Upper lobe of left lung (tissue), 6 donors: ENCODE measurements around the gene LBX2. TPM values are rescaled to one million over a fixed set of nuclear protein-coding genes. Genes with fewer than 3 reads are reported as not detected.

Experiments used
- ATAC-seq, 2 donors: fragments of 200-7000 bp; cut with Tn5 transposase; one replicate each; pipeline ENCODE4 v1.9.1; 2022; ENCODE audit warnings: mild to moderate bottlenecking in 2 of 2, moderate library complexity in 2 of 2; ENCODE audit not compliant: low FRiP score in 2 of 2
- DNase-seq, 2 donors: peaks; one replicate each; pipeline ENCODE4 v3.0.0-alpha.2; 2019 to 2020
- H3K27ac ChIP-seq, 4 donors: fragments of 200-600 bp; sonication (generic); one replicate each; pipeline ENCODE4 v1.5.1; 2016 to 2019
- H3K27me3 ChIP-seq, 4 donors: fragments of 200-600 bp; sonication (generic); one replicate each; pipeline ENCODE4 v1.5.1; 2017 to 2019
- H3K36me3 ChIP-seq, 4 donors: fragments of 200-600 bp; sonication (generic); one replicate each; pipeline ENCODE4 v1.5.1; 2016 to 2019
- H3K4me1 ChIP-seq, 4 donors: fragments of 200-600 bp; sonication (generic); one replicate each; pipeline ENCODE4 v1.5.1; 2018 to 2019
- H3K4me3 ChIP-seq, 4 donors: fragments of 200-600 bp; sonication (generic); one replicate each; pipeline ENCODE4 v1.5.1; 2017 to 2019; ENCODE audit warnings: mild to moderate bottlenecking in 2 of 4, moderate library complexity in 1 of 4
- H3K9me3 ChIP-seq, 4 donors: fragments of 200-600 bp; sonication (generic); one replicate each; pipeline ENCODE4 v1.5.1; 2018 to 2019
- CTCF ChIP-seq, 6 experiments: fragments of 450-650 bp in 4 of 6; fragments of 200-600 bp in 2 of 6; sonication (generic) in 2 of 6; IDR thresholded peaks; one replicate each; pipeline ENCODE4 v1.5.1; 2016 to 2019; ENCODE audit warnings: antibody characterized with exemption in 6 of 6
- EP300 ChIP-seq, 4 donors: sonication (generic); formaldehyde crosslinking; IDR thresholded peaks; one replicate each; pipeline ENCODE4 v1.5.1; 2017; ENCODE audit warnings: antibody characterized with exemption in 4 of 4, control low read depth in 2 of 4
- POLR2A ChIP-seq, 4 donors: fragments of 450-650 bp; IDR thresholded peaks; one replicate each; pipeline ENCODE4 v1.5.1; 2016 to 2017; ENCODE audit warnings: antibody characterized with exemption in 4 of 4, mild to moderate bottlenecking in 2 of 4
- POLR2AphosphoS5 ChIP-seq, 2 donors: sonication (generic); formaldehyde crosslinking; IDR thresholded peaks; one replicate each; pipeline ENCODE4 v1.5.1; 2017; ENCODE audit warnings: antibody characterized with exemption in 2 of 2
- WGBS, 2 donors: methylation state at CpG; one replicate each; pipeline ENCODE4 v1.1.5; 2017 to 2018; 5-methylcytosine and 5-hydroxymethylcytosine counted together
- total RNA-seq, 6 donors: library from RNA; depleted of rRNA in 4 of 6; stranded (reverse); fragments of >200 nt in 4 of 6; gene quantifications; one replicate each; pipeline versions ENCODE4 v1.1.0 to v1.2.1, GENCODE V29; 2016 to 2021
- donor health status: DM: no; HTN: no; CAD: no; lungs with moderate emphysema.
- donor health status: DM: no; HTN: yes; CAD: no; lungs with severe emphysema.

The LBX2 gene
- total RNA-seq, 6 donors from 2014 or later: 1.3 to 8.4 (median 2.4) TPM

- TF ChIP-seq EP300 (IDR thresholded peaks at IDR 0.05) (no peak), CTCF (IDR thresholded peaks at IDR 0.05) (no peak), POLR2A (IDR thresholded peaks at IDR 0.05) (no peak), POLR2AphosphoS5 (IDR thresholded peaks at IDR 0.05) (no peak)
- Histone ChIP-seq H3K36me3 (peaks cover 16 to 28% (median 24%) of the 10 kb centered on the region in 4 donors), H3K4me3 (no peak overlapping the region), H3K9me3 (no peaks in the 10 kb centered on the region), H3K27ac (no peak overlapping the region), H3K27me3 (no peaks in the 10 kb centered on the region), H3K4me1 (peaks cover 10 to 16% (median 14%) of the 10 kb centered on the region in 4 donors)
- WGBS, 2 donors: 89 to 96% methylated on average over 8 to 10 of the region's 10 CpGs
- no peak for ATAC-seq
- DNase-seq: no peak
Observed at GRCh38 chr2:74524955-74525716, 25.7 kb upstream of the LBX2 start.

- WGBS, 2 donors: 81 to 91% methylated on average over 6 to 9 of the region's 9 CpGs
- TF ChIP-seq EP300 (IDR thresholded peaks at IDR 0.05) (no peak), POLR2AphosphoS5 (IDR thresholded peaks at IDR 0.05) (no peak), CTCF (IDR thresholded peaks at IDR 0.05) (no peak), POLR2A (IDR thresholded peaks at IDR 0.05) (no peak)
- DNase-seq: no peak
- no peak for ATAC-seq
- Histone ChIP-seq H3K4me3 (no peak overlapping the region), H3K27ac (no peak overlapping the region), H3K36me3 (peaks cover 16 to 28% (median 24%) of the 10 kb centered on the region in 4 donors), H3K4me1 (peaks cover 10 to 16% (median 13%) of the 10 kb centered on the region in 4 donors), H3K9me3 (no peaks in the 10 kb centered on the region), H3K27me3 (no peaks in the 10 kb centered on the region)
Observed at GRCh38 chr2:74524005-74524404, 24.6 kb upstream of the LBX2 start.

DNA sequence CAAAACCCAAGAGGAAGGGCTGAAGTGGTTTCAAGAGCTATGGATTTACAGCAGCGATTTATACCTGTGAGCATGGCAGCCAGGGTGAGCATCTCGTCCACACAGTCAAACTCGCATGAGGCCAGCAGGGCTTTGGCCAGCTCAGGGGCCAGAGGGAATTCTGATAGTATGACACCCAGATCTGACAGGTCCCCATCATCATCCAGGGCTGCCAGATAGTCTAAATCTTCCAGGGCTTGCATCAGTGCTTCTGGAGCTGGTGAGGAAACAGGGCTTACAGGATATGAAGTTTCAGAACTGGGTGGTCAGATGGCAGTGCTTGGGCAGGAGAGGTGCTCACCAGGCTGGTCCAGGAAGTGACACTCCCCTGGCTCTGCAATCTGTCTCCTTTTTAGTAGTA, 23.1 kb upstream of the LBX2 start:
- Histone ChIP-seq H3K27me3 (no peaks in the 10 kb centered on the region), H3K36me3 (peaks cover 15 to 21% (median 19%) of the 10 kb centered on the region in 4 donors), H3K27ac (no peak overlapping the region), H3K9me3 (no peaks in the 10 kb centered on the region), H3K4me1 (peaks cover 0 to 2% (median under 1%) of the 10 kb centered on the region in 4 donors), H3K4me3 (no peak overlapping the region)
- ATAC-seq (no peak), DNase-seq (no peak)
- TF ChIP-seq POLR2A (IDR thresholded peaks at IDR 0.05) (no peak), CTCF (IDR thresholded peaks at IDR 0.05) (no peak), POLR2AphosphoS5 (IDR thresholded peaks at IDR 0.05) (no peak)
- 67 to 79% methylated on average over 3 of the region's 3 CpGs for WGBS, 2 donors

DNA sequence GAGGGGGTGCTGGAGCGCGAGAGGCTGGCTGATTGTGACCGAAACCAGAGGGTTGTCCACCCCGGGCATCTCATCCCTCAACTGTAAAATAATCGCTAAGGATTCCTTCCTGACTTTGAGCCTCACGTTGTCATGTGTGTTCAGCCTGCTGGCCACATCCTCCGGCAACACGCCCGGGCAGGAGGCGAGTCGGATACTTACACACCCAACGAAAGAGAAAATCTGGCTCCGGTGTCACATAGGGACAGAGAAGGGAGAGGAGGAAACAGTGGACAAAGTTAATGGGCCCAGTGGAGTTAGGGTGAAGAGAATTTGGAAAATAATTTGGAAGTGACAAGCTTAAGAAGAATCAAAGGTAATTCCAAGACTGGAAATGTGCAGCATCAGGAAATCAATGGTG, 17.2 kb upstream of the LBX2 start:
- TF ChIP-seq EP300 (IDR thresholded peaks at IDR 0.05): no peak
- no peak for TF ChIP-seq CTCF (IDR thresholded peaks at IDR 0.05)
- no peak for TF ChIP-seq POLR2A (IDR thresholded peaks at IDR 0.05)
- no peak for TF ChIP-seq POLR2AphosphoS5 (IDR thresholded peaks at IDR 0.05)
- ATAC-seq (no peak), DNase-seq (no peak)
- 70% methylated on average over 13 of the region's 13 CpGs for WGBS, 2 donors
- peak overlapping the region in 2 of 4 donors; percentile 47 to 49 for H3K4me3 ChIP-seq
- H3K27me3 ChIP-seq: peaks cover 6 to 56% (median 44%) of the 10 kb centered on the region in 4 donors
- H3K27ac ChIP-seq: no peak overlapping the region
- H3K4me1 ChIP-seq: peaks cover 25 to 31% (median 29%) of the 10 kb centered on the region in 4 donors
- no peaks in the 10 kb centered on the region for H3K36me3 ChIP-seq
- H3K9me3 ChIP-seq: no peaks in the 10 kb centered on the region
